Esophagus muscularis mucosa (tissue), 3 donors: ENCODE data around the gene SLC37A4.

Source experiments
- POLR2A ChIP-seq: fragments of 450-650 bp; IDR thresholded peaks from one replicate; pipeline ENCODE4 v1.6.1; 2017; ENCODE audit warnings: antibody characterized with exemption, moderate library complexity, mild to moderate bottlenecking, low read depth
- POLR2AphosphoS5 ChIP-seq, 2 donors: sonication (generic); formaldehyde crosslinking; IDR thresholded peaks; one replicate each; pipeline ENCODE4 v1.6.1; 2017; ENCODE audit warnings: antibody characterized with exemption in 2 of 2
- TF ChIP-seq, protein P1 (sequence below), 3 experiments: fragments of 200-600 bp in 2 of 3; fragments of 450-650 bp in 1 of 3; sonication (generic) in 2 of 3; IDR thresholded peaks; one replicate each; pipeline ENCODE4 v1.5.1; 2017 to 2019; ENCODE audit warnings: antibody characterized with exemption in 3 of 3, mild to moderate bottlenecking in 2 of 3, moderate library complexity in 1 of 3

DNA sequence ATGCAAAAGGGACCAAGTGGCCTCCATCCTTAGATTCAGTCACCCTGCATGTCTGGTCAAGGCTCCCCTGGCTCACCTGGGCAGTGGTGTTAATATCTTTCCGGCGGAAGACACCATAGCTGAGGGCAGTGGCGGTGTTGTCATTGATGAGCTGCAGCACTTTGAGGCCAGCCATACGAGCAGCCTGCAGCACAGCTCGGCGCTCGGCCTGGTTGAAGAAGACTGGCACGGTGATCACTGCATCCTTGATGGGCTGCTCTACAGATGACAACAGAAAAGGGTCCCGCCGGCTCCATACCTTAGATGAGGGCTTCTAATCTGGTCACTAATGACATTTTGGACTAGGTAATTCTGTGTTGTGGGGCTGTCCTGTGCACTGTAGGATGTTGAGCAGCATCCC lies 23.7 kb upstream of the SLC37A4 start:
- TF ChIP-seq, protein P1, sequence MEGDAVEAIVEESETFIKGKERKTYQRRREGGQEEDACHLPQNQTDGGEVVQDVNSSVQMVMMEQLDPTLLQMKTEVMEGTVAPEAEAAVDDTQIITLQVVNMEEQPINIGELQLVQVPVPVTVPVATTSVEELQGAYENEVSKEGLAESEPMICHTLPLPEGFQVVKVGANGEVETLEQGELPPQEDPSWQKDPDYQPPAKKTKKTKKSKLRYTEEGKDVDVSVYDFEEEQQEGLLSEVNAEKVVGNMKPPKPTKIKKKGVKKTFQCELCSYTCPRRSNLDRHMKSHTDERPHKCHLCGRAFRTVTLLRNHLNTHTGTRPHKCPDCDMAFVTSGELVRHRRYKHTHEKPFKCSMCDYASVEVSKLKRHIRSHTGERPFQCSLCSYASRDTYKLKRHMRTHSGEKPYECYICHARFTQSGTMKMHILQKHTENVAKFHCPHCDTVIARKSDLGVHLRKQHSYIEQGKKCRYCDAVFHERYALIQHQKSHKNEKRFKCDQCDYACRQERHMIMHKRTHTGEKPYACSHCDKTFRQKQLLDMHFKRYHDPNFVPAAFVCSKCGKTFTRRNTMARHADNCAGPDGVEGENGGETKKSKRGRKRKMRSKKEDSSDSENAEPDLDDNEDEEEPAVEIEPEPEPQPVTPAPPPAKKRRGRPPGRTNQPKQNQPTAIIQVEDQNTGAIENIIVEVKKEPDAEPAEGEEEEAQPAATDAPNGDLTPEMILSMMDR (IDR thresholded peaks at IDR 0.05) = no peak
- TF ChIP-seq POLR2A (no peak), POLR2AphosphoS5 (IDR thresholded peaks at IDR 0.05) (no peak)
